Measurements from ENCODE around the gene SPDYE1.
"Not testable (repeated sequence)": the region's sequence is repeated elsewhere in the genome, so short reads cannot be mapped to it uniquely, and the experiment has no call there.

DNA sequence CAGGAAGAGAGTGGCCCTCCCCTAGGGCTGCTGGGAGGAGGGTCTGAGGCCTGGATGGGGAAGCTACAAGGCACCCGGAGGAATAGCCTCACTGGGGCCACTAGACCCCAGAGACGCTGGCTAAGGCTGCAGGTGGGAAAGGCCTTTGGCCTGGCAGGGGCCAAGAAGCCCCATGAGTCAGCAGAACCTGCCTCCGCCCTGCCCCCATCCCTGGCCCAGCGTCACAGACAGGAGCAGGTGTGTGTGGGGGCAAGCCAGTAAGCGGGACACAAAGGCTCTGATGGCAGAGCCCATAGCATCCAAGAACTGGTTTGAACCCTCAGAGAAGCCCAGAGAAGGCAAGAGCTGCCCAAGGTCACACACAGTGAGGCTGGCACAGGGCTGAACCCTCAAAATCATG, 27.0 kb upstream of the SPDYE1 start:
- TF ChIP-seq, protein P1, sequence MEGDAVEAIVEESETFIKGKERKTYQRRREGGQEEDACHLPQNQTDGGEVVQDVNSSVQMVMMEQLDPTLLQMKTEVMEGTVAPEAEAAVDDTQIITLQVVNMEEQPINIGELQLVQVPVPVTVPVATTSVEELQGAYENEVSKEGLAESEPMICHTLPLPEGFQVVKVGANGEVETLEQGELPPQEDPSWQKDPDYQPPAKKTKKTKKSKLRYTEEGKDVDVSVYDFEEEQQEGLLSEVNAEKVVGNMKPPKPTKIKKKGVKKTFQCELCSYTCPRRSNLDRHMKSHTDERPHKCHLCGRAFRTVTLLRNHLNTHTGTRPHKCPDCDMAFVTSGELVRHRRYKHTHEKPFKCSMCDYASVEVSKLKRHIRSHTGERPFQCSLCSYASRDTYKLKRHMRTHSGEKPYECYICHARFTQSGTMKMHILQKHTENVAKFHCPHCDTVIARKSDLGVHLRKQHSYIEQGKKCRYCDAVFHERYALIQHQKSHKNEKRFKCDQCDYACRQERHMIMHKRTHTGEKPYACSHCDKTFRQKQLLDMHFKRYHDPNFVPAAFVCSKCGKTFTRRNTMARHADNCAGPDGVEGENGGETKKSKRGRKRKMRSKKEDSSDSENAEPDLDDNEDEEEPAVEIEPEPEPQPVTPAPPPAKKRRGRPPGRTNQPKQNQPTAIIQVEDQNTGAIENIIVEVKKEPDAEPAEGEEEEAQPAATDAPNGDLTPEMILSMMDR (tag by site-specific recombination; IDR thresholded peaks at IDR 0.05): not testable (repeated sequence)
- TF ChIP-seq, protein P2, sequence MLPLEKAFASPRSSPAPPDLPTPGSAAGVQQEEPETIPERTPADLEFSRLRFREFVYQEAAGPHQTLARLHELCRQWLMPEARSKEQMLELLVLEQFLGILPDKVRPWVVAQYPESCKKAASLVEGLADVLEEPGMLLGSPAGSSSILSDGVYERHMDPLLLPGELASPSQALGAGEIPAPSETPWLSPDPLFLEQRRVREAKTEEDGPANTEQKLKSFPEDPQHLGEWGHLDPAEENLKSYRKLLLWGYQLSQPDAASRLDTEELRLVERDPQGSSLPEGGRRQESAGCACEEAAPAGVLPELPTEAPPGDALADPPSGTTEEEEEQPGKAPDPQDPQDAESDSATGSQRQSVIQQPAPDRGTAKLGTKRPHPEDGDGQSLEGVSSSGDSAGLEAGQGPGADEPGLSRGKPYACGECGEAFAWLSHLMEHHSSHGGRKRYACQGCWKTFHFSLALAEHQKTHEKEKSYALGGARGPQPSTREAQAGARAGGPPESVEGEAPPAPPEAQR (tag by site-specific recombination; IDR thresholded peaks at IDR 0.05): not testable (repeated sequence)
- TF ChIP-seq, protein P3, sequence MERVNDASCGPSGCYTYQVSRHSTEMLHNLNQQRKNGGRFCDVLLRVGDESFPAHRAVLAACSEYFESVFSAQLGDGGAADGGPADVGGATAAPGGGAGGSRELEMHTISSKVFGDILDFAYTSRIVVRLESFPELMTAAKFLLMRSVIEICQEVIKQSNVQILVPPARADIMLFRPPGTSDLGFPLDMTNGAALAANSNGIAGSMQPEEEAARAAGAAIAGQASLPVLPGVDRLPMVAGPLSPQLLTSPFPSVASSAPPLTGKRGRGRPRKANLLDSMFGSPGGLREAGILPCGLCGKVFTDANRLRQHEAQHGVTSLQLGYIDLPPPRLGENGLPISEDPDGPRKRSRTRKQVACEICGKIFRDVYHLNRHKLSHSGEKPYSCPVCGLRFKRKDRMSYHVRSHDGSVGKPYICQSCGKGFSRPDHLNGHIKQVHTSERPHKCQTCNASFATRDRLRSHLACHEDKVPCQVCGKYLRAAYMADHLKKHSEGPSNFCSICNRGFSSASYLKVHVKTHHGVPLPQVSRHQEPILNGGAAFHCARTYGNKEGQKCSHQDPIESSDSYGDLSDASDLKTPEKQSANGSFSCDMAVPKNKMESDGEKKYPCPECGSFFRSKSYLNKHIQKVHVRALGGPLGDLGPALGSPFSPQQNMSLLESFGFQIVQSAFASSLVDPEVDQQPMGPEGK (tag by site-specific recombination; IDR thresholded peaks at IDR 0.05): not testable (repeated sequence)
- TF ChIP-seq ZNF510 (tag by site-specific recombination; IDR thresholded peaks at IDR 0.05; ENCODE audit: insufficient replicate concordance); ZBTB8A (tag by site-specific recombination; IDR thresholded peaks at IDR 0.05); KLF16 (tag by site-specific recombination; IDR thresholded peaks at IDR 0.05); ZNF785 (tag by site-specific recombination; IDR thresholded peaks at IDR 0.05); ZBTB20 (tag by site-specific recombination; IDR thresholded peaks at IDR 0.05); KLF8 (tag by site-specific recombination; IDR thresholded peaks at IDR 0.05): not testable (repeated sequence)
- TF ChIP-seq, protein P4, sequence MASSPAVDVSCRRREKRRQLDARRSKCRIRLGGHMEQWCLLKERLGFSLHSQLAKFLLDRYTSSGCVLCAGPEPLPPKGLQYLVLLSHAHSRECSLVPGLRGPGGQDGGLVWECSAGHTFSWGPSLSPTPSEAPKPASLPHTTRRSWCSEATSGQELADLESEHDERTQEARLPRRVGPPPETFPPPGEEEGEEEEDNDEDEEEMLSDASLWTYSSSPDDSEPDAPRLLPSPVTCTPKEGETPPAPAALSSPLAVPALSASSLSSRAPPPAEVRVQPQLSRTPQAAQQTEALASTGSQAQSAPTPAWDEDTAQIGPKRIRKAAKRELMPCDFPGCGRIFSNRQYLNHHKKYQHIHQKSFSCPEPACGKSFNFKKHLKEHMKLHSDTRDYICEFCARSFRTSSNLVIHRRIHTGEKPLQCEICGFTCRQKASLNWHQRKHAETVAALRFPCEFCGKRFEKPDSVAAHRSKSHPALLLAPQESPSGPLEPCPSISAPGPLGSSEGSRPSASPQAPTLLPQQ (tag by site-specific recombination; IDR thresholded peaks at IDR 0.05): not testable (repeated sequence)
- TF ChIP-seq, protein P5, sequence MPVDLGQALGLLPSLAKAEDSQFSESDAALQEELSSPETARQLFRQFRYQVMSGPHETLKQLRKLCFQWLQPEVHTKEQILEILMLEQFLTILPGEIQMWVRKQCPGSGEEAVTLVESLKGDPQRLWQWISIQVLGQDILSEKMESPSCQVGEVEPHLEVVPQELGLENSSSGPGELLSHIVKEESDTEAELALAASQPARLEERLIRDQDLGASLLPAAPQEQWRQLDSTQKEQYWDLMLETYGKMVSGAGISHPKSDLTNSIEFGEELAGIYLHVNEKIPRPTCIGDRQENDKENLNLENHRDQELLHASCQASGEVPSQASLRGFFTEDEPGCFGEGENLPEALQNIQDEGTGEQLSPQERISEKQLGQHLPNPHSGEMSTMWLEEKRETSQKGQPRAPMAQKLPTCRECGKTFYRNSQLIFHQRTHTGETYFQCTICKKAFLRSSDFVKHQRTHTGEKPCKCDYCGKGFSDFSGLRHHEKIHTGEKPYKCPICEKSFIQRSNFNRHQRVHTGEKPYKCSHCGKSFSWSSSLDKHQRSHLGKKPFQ (tag by site-specific recombination; IDR thresholded peaks at IDR 0.05): not testable (repeated sequence)
- TF ChIP-seq, protein P6, sequence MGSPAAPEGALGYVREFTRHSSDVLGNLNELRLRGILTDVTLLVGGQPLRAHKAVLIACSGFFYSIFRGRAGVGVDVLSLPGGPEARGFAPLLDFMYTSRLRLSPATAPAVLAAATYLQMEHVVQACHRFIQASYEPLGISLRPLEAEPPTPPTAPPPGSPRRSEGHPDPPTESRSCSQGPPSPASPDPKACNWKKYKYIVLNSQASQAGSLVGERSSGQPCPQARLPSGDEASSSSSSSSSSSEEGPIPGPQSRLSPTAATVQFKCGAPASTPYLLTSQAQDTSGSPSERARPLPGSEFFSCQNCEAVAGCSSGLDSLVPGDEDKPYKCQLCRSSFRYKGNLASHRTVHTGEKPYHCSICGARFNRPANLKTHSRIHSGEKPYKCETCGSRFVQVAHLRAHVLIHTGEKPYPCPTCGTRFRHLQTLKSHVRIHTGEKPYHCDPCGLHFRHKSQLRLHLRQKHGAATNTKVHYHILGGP (tag by site-specific recombination; IDR thresholded peaks at IDR 0.05): not testable (repeated sequence)
